Measurements from ENCODE around the gene CAV1. TPM values are rescaled to one million over a fixed set of nuclear protein-coding genes. Genes with fewer than 3 reads are reported as not detected.

Gene CAV1
- total RNA-seq, 2 donors from 2014 or later, result 396 to 398 TPM

DNA sequence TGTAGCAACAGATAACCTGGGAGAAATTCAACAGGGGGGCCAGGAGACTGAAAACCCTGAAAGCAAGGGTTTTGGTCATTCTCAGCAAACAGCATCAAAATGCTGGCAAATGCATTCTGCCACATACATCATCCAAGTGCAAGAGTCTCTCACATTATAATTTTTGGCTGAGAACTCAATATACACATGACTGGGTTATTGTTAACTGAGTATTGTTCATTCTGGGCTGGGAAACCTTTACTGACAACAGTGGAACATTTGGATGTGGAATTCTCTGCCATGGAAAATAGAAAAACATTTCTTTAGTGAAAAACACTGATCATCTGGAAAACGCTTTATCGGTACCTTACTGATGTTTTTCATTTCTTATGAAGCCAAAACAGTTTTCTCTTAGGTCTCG, 74.0 kb downstream of the CAV1 start:
- Histone ChIP-seq H3K4me3 (no peak overlapping the region), H3K27me3 (no peaks in the 10 kb centered on the region), H3K27ac (no peak overlapping the region), H3K36me3 (no peaks in the 10 kb centered on the region), H3K4me1 (no peaks in the 10 kb centered on the region), H3K9me3 (no peaks in the 10 kb centered on the region)
- TF ChIP-seq CTCF (IDR thresholded peaks at IDR 0.05), result no peak
- no peak for DNase-seq (ENCODE audit: low spot score)

DNA sequence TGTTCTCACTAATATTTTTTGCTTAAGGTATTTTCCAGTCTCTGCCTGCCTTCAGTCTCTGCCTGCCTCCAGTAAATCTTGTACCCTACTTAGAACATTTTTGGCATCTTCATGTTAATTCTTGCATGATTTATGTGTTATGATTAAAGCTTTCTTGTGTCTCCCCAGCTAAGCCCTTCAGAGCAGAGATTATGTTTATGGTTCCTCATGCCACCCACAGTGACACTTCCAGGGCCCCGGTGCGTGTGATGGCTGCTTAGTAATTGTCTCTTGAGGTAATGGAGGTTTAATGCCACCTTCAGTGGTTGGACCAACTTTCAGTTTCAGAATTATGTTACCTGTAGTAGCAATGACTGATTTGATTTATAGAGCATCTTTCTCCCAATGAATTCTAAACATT, 76.6 kb downstream of the CAV1 start:
- Histone ChIP-seq H3K4me1 (no peaks in the 10 kb centered on the region), H3K27me3 (no peaks in the 10 kb centered on the region), H3K27ac (no peak overlapping the region), H3K4me3 (no peak overlapping the region), H3K9me3 (no peaks in the 10 kb centered on the region), H3K36me3 (no peaks in the 10 kb centered on the region)
- TF ChIP-seq CTCF (IDR thresholded peaks at IDR 0.05), result no peak
- no peak for DNase-seq (ENCODE audit: low spot score)

- no peak for DNase-seq (ENCODE audit: low spot score)
- no peak overlapping the region for H3K4me3 ChIP-seq
- no peaks in the 10 kb centered on the region for H3K27me3 ChIP-seq
- no peaks in the 10 kb centered on the region for H3K36me3 ChIP-seq
- no peaks in the 10 kb centered on the region for H3K9me3 ChIP-seq
- H3K4me1 ChIP-seq, result no peaks in the 10 kb centered on the region
- TF ChIP-seq CTCF (IDR thresholded peaks at IDR 0.05), result no peak
- H3K27ac ChIP-seq, result no peak overlapping the region
Observed at GRCh38 chr7:116607299-116607698, 82.5 kb downstream of the CAV1 start.

DNA sequence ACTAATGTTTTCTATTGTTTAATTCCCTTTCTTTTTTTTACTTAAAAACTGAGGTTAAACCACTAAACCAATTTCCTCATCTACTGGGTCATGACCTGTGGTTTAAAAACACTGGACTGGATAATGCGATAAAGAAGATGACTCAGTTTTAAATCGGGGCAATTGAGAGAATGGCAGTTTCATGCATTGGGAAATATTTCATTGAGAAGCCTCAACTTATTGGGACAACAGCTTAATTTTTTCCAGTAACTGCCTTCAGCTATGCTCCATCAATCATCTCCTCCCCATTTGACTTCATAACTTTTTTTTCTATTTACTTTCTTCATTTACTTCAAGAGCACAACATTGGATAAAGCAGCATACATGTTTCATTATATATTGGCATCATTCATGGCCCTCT, 85.4 kb downstream of the CAV1 start:
- H3K4me3 ChIP-seq, result no peak overlapping the region
- no peak overlapping the region for H3K27ac ChIP-seq
- peaks cover 0 to 7% of the 10 kb centered on the region in 2 donors for H3K4me1 ChIP-seq
- H3K27me3 ChIP-seq, result no peaks in the 10 kb centered on the region
- no peak for TF ChIP-seq CTCF (IDR thresholded peaks at IDR 0.05)
- H3K9me3 ChIP-seq, result no peaks in the 10 kb centered on the region
- no peaks in the 10 kb centered on the region for H3K36me3 ChIP-seq
- no peak for DNase-seq (ENCODE audit: low spot score)

- Histone ChIP-seq H3K9me3 (no peaks in the 10 kb centered on the region), H3K4me1 (peaks cover 0 to 7% of the 10 kb centered on the region in 2 donors), H3K27ac (no peak overlapping the region), H3K27me3 (no peaks in the 10 kb centered on the region), H3K4me3 (no peak overlapping the region), H3K36me3 (no peaks in the 10 kb centered on the region)
- no peak for TF ChIP-seq CTCF (IDR thresholded peaks at IDR 0.05)
- no peak for DNase-seq (ENCODE audit: low spot score)
Observed at GRCh38 chr7:116610721-116611120, 85.9 kb downstream of the CAV1 start.

Other genes with a start within 250 kb of the CAV1 start
- 100 to 1,000 TPM; 180 to 278 TPM for gene CAV2, start 25.3 kb upstream of the CAV1 start, total RNA-seq
- gene MET, start 147.2 kb downstream of the CAV1 start, total RNA-seq, result 10 to 100 TPM; 16.1 to 17.5 TPM

Measured in right atrium auricular region (tissue), 2 donors.